EH (cell line): ENCODE data around the gene RAB3A.

Experiments
- DNase-seq: peaks from one replicate; pipeline ENCODE4 v3.0.0-alpha.2; 2015; ENCODE audit warnings: low read depth

RAB3A gene

DNA sequence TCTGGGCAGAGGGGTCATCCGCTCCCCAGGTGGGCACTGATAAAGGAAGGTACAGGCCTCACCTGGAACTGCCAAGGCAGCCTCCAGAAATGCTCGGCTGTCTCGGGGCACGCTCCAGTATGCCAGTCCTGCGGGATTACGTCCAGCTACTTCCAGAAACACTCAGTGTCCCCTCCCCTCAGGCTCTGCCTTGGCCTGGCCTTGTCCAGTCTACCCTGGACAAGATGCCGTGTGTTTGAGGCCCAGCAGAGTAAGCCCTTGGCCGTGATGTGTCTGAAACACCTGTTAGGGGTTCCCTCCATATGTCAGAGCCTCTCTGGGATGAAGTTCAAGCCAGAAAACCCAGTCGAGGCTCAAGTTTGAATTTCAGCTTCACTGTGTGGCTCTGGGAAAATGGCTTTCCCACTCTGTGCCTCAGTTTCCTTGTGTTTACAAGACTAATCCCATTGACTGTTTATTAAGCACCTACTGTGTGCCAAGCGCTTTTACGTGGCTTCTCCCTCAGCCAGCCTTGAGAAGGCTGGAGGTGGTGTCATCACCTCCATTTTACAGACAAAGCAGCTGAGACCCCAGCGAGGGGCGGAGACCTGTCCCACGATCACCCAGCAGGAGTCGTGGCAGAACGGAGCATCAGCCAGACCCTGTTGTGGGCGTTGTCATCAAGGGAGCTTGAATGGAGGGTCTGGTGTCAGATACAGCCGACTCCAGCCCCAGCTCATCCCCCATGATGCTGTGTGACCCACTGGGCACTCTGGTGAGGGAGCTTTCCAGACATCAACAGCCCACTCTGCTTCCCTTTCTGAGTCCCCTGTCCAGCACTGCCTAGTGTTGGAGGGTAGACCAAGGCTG is 52.8 kb downstream of the RAB3A start:
- no peak for DNase-seq

- DNase-seq, result no peak
Measured at GRCh38 chr19:18149596-18149975, 54.3 kb downstream of the RAB3A start.

DNA sequence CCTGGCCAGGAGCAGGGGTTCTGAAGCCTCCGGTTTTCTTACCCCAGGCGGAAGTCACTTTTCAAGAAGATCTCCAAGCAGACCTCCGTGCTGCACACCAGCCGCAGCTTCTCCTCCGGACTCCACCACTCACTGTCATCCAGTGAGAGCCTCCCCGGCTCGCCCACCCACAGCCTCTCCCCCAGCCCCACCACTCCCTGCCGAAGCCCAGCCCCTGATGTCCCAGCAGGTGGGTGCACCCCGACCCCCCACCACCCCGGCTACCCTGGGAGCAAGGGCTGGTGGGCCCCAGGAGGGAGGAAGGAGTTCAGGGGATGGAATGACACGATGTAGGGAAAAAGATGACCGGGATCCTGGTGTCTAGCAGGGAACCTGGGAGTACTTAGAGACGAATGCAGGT is 56.4 kb downstream of the RAB3A start:
- DNase-seq, result no peak
